ENCODE results near the gene TBC1D17. TPM values are rescaled to one million over a fixed set of nuclear protein-coding genes. Genes with fewer than 3 reads are reported as not detected.

TBC1D17 gene
- total RNA-seq, 6 experiments from 2014 or later = 12.6 to 38.1 (median 27.8) TPM

GRCh38 chr19:49857838-49858087, 19.7 kb upstream of the TBC1D17 start:
- WGBS (ENCODE audit: insufficient coverage, low coverage, low lambda C conversion rate, missing lambda C conversion rate) = no CpG with 5 or more reads among the region's 5 CpGs
- H3K4me1 ChIP-seq = peaks cover 0 to 9% (median under 1%) of the 10 kb centered on the region in 4 donors
- no peak for TF ChIP-seq CTCF (IDR thresholded peaks at IDR 0.05)
- no peak for TF ChIP-seq POLR2A (IDR thresholded peaks at IDR 0.05)
- H3K36me3 ChIP-seq = peaks cover 0 to 43% (median 4%) of the 10 kb centered on the region in 4 donors
- no peak overlapping the region for H3K27ac ChIP-seq
- H3K4me3 ChIP-seq = no peak overlapping the region
- H3K9me3 ChIP-seq = no peaks in the 10 kb centered on the region
- intact Hi-C loops (cut with DNase I) = no loop called here
- ATAC-seq (no peak), DNase-seq (no peak)
- no peaks in the 10 kb centered on the region for H3K27me3 ChIP-seq

GRCh38 chr19:49858088-49858985, 19.2 kb upstream of the TBC1D17 start:
- no peak for ATAC-seq
- WGBS (ENCODE audit: insufficient coverage, low coverage, low lambda C conversion rate, missing lambda C conversion rate) = 95% methylated on average over 11 of the region's 37 CpGs
- intact Hi-C loops (cut with DNase I) = no loop called here
- no peak for TF ChIP-seq POLR2A (IDR thresholded peaks at IDR 0.05)
- no peak for TF ChIP-seq CTCF (IDR thresholded peaks at IDR 0.05)
- Histone ChIP-seq H3K36me3 (peaks cover 0 to 43% (median 4%) of the 10 kb centered on the region in 4 donors), H3K9me3 (no peaks in the 10 kb centered on the region), H3K27me3 (no peaks in the 10 kb centered on the region), H3K4me1 (peaks cover 0 to 3% (median 0%) of the 10 kb centered on the region in 4 donors), H3K4me3 (no peak overlapping the region), H3K27ac (no peak overlapping the region)
- peak; percentile 32 to 52 (median 50) for DNase-seq

GRCh38 chr19:49859682-49860335, 17.7 kb upstream of the TBC1D17 start:
- Histone ChIP-seq H3K27ac (no peak overlapping the region), H3K4me1 (peaks cover 0 to 2% (median 0%) of the 10 kb centered on the region in 4 donors), H3K36me3 (peaks cover 3 to 44% (median 5%) of the 10 kb centered on the region in 4 donors), H3K4me3 (no peak overlapping the region), H3K9me3 (no peaks in the 10 kb centered on the region), H3K27me3 (no peaks in the 10 kb centered on the region)
- WGBS (ENCODE audit: insufficient coverage, low coverage, low lambda C conversion rate, missing lambda C conversion rate) = 17% methylated on average over 1 of the region's 22 CpGs
- DNase-seq (peak in 2 of 3 donors; percentile 45 to 51), ATAC-seq (no peak)
- intact Hi-C loops (cut with DNase I) = no loop called here
- no peak for TF ChIP-seq CTCF (IDR thresholded peaks at IDR 0.05)
- TF ChIP-seq POLR2A (IDR thresholded peaks at IDR 0.05) = no peak

GRCh38 chr19:49860336-49861102, 17.0 kb upstream of the TBC1D17 start:
- no peak overlapping the region for H3K27ac ChIP-seq
- intact Hi-C loops (cut with DNase I) = no loop called here
- 59% methylated on average over 7 of the region's 17 CpGs for WGBS (ENCODE audit: insufficient coverage, low coverage, low lambda C conversion rate, missing lambda C conversion rate)
- peaks cover 3 to 37% (median 6%) of the 10 kb centered on the region in 4 donors for H3K36me3 ChIP-seq
- no peak overlapping the region for H3K4me3 ChIP-seq
- H3K4me1 ChIP-seq = peaks cover 0 to 10% (median under 1%) of the 10 kb centered on the region in 4 donors
- no peak for TF ChIP-seq CTCF (IDR thresholded peaks at IDR 0.05)
- no peak for TF ChIP-seq POLR2A (IDR thresholded peaks at IDR 0.05)
- H3K27me3 ChIP-seq = no peaks in the 10 kb centered on the region
- ATAC-seq (no peak), DNase-seq (peak in 2 of 3 donors; percentile 46 to 48)
- H3K9me3 ChIP-seq = no peaks in the 10 kb centered on the region
